GM23338 (cell line): Measurements from ENCODE around the gene ZNF697. TPM values are rescaled to one million over a fixed set of nuclear protein-coding genes. Genes with fewer than 3 reads are reported as not detected.
"Not testable (repeated sequence)": the region's sequence is repeated elsewhere in the genome, so short reads cannot be mapped to it uniquely, and the experiment has no call there.

Experiments
- ATAC-seq: fragments of 200-7000 bp; cut with Tn5 transposase; 3 replicates; pipeline ENCODE4 v1.9.1; 2020
- DNase-seq: peaks from one replicate; pipeline ENCODE4 v3.0.0-alpha.2; 2015; ENCODE audit warnings: low spot score
- H2AFZ ChIP-seq: fragments of 200-600 bp; sonication (generic); 2 replicates; pipeline ENCODE4 v1.8.0; 2016; ENCODE audit warnings: antibody characterized with exemption, mild to moderate bottlenecking, moderate library complexity
- H3F3A ChIP-seq: fragments of 200-600 bp; sonication (generic); replicated peaks from 2 replicates; pipeline ENCODE4 v1.8.0; 2017; ENCODE audit warnings: antibody characterized with exemption, mixed run types, low read depth
- H3K27ac ChIP-seq: fragments of 200-600 bp; sonication (generic); 2 replicates; pipeline ENCODE4 v1.6.1; 2016; ENCODE audit warnings: low read depth
- H3K27me3 ChIP-seq: fragments of 200-600 bp; sonication (generic); 2 replicates; pipeline ENCODE4 v1.8.0; 2016; ENCODE audit warnings: mild to moderate bottlenecking, mixed run types, moderate library complexity; ENCODE audit not compliant: insufficient read depth
- H3K36me3 ChIP-seq: fragments of 200-600 bp; sonication (generic); 2 replicates; pipeline ENCODE4 v1.8.0; 2016; ENCODE audit warnings: mild to moderate bottlenecking; ENCODE audit not compliant: insufficient read depth
- H3K4me1 ChIP-seq: fragments of 200-600 bp; sonication (generic); 2 replicates; pipeline ENCODE4 v1.8.0; 2016; ENCODE audit warnings: mild to moderate bottlenecking, moderate library complexity; ENCODE audit not compliant: insufficient read depth
- H3K4me2 ChIP-seq: fragments of 200-600 bp; sonication (generic); 2 replicates; pipeline ENCODE4 v1.7.1; 2017; ENCODE audit warnings: mixed run types
- H3K4me3 ChIP-seq: fragments of 200-600 bp; sonication (generic); 2 replicates; pipeline ENCODE4 v1.6.1; 2016; ENCODE audit warnings: mixed run types
- H3K79me2 ChIP-seq: fragments of 200-600 bp; sonication (generic); replicated peaks from 2 replicates; pipeline ENCODE4 v1.8.0; 2017; ENCODE audit warnings: mild to moderate bottlenecking; ENCODE audit not compliant: insufficient read depth
- H3K9me2 ChIP-seq: fragments of 200-600 bp; sonication (generic); 2 replicates; pipeline ENCODE4 v1.8.0; 2017; ENCODE audit not compliant: insufficient read depth
- H4K20me1 ChIP-seq: fragments of 200-600 bp; sonication (generic); replicated peaks from 2 replicates; pipeline ENCODE4 v1.8.0; 2017; ENCODE audit warnings: mild to moderate bottlenecking; ENCODE audit not compliant: insufficient read depth
- H3K27ac Mint-ChIP-seq: 2 replicates; pipeline ENCODE4 v1.8.0; 2020; ENCODE audit warnings: inconsistent platforms, mild to moderate bottlenecking, moderate library complexity, mixed read lengths
- H3K27me3 Mint-ChIP-seq: 3 replicates; pipeline ENCODE4 v1.8.0; 2022; ENCODE audit warnings: low read depth, mild to moderate bottlenecking, moderate library complexity, mixed read lengths, inconsistent platforms; ENCODE audit not compliant: insufficient read depth, poor library complexity
- H3K36me3 Mint-ChIP-seq: 3 replicates; pipeline ENCODE4 v1.8.0; 2021; ENCODE audit warnings: low read depth, mild to moderate bottlenecking, inconsistent platforms, moderate library complexity, mixed read lengths
- H3K4me1 Mint-ChIP-seq: 3 replicates; pipeline ENCODE4 v1.8.0; 2020; ENCODE audit warnings: mild to moderate bottlenecking, inconsistent platforms, mixed read lengths
- H3K4me3 Mint-ChIP-seq: 3 replicates; pipeline ENCODE4 v1.8.0; 2021; ENCODE audit warnings: moderate library complexity, mild to moderate bottlenecking, inconsistent platforms, mixed read lengths
- H3K9me3 Mint-ChIP-seq: 3 replicates; pipeline ENCODE4 v1.8.0; 2020; ENCODE audit warnings: moderate library complexity, mild to moderate bottlenecking, inconsistent platforms, mixed read lengths
- CREB1 ChIP-seq: fragments of 250-450 bp; sonication (Bioruptor Pico); IDR thresholded peaks from 2 replicates; pipeline ENCODE4 v1.5.0; 2020; ENCODE audit warnings: low read depth, mild to moderate bottlenecking, moderate library complexity
- CTCF ChIP-seq, 2 experiments: fragments of 200-600 bp in 1 of 2; sonication (generic) in 1 of 2; conservative IDR thresholded peaks; 2 replicates each; pipeline versions ENCODE4 v1.5.1 to v1.6.1; 2016 to 2017; ENCODE audit warnings: antibody characterized with exemption in 2 of 2, low read depth in 2 of 2, mild to moderate bottlenecking in 2 of 2, moderate library complexity in 1 of 2
- ETS1 ChIP-seq: IDR thresholded peaks from 2 replicates; pipeline ENCODE4 v1.6.1; 2016; ENCODE audit warnings: antibody characterized with exemption
- EZH2 ChIP-seq: fragments of 200-600 bp; sonication (generic); IDR thresholded peaks from one replicate; pipeline ENCODE4 v1.8.0; 2017; ENCODE audit warnings: antibody characterized with exemption, mild to moderate bottlenecking, low read depth; ENCODE audit not compliant: unreplicated experiment
- EZH2phosphoT487 ChIP-seq: fragments of 200-600 bp; sonication (generic); IDR thresholded peaks from one replicate; pipeline ENCODE4 v1.8.1; 2018; ENCODE audit warnings: antibody characterized with exemption; ENCODE audit not compliant: unreplicated experiment
- POLR2AphosphoS5 ChIP-seq: IDR thresholded peaks from 2 replicates; pipeline ENCODE4 v1.6.1; 2016; ENCODE audit warnings: antibody characterized with exemption, low read depth
- REST ChIP-seq: IDR thresholded peaks from one replicate; pipeline ENCODE4 v1.6.1; 2018; ENCODE audit warnings: antibody characterized with exemption; ENCODE audit not compliant: unreplicated experiment
- ZNF331 ChIP-seq: fragments of 250-450 bp; sonication (Bioruptor Pico); IDR thresholded peaks from 2 replicates; pipeline ENCODE4 v1.5.0; 2020; ENCODE audit warnings: low read depth, mild to moderate bottlenecking, moderate library complexity
- polyA plus RNA-seq: library from polyadenylated mRNA; unstranded; fragments of >200 nt; fragmentation: Nextera tagmentation; extraction: Ambion mirVana; gene quantifications from 2 replicates; pipeline ENCODE4 v1.2.1, GENCODE V29; 2016
- total RNA-seq: library from RNA; depleted of rRNA; stranded (reverse); fragments of >200 nt; shearing (Covaris generic); gene quantifications from 2 replicates; pipeline ENCODE4 v1.2.3, GENCODE V29; 2014

ZNF697 gene
- total and polyA plus RNA-seq, 2 experiments from 2014 or later = 5.4 to 32.0 TPM

DNA sequence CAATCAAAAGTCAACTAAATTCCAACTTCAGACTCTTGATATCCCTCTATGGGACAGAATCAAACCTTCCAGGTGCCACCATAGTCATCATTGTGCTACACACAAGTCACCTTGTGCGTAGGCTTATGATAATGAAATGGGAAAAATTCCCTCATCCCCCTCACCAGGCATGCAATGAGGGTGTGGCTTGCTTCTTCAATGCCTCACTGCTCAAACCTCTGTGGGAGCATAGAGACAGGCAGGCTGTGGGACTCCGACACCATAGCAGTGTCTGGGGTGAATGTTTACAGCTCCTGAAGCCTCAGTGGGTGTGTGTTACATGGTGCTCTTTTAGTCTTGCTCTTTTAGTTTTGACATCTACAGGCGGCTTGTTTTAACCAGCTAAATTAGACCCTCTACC is 42.4 kb downstream of the ZNF697 start (continued):
- TF ChIP-seq ETS1 (no peak), EZH2phosphoT487 (no peak), REST (no peak), POLR2AphosphoS5 (no peak)

GRCh38 chr1:119605080-119605479 is 43.0 kb downstream of the ZNF697 start:
- H3K36me3 Mint-ChIP-seq, H3K9me2 ChIP-seq, H3K27me3 ChIP-seq, H3F3A ChIP-seq, H3K79me2 ChIP-seq, H3K4me3 Mint-ChIP-seq, H3K27ac ChIP-seq, H3K4me3 ChIP-seq, ATAC-seq, H3K4me1 ChIP-seq, DNase-seq, H3K9me3 Mint-ChIP-seq, H4K20me1 ChIP-seq, H3K4me1 Mint-ChIP-seq, H3K4me2 ChIP-seq, H3K27ac Mint-ChIP-seq, H3K36me3 ChIP-seq, H2AFZ ChIP-seq, H3K27me3 Mint-ChIP-seq: not testable (repeated sequence)

DNA sequence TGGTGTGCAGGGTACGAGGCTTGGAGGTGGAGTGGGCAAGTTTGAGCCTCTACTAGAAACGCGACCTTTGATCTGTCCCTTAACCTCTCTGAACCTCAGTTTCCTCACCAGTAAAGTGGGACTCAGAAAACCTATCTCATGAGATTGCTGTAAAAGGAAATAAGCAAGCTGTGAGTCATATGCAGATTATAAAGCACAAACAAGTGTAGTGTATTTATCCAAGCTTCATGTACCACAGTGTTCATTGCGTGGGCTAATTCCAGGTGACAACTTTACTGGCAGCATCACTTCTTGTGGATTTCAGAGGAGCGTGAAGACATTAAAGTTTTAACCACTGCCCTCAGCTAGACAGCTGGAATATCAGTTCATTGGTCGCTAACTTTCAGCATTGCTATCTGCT is 44.4 kb downstream of the ZNF697 start:
- Histone ChIP-seq H3K27me3 (no peaks in the 10 kb centered on the region), H3K27ac (no peak overlapping the region), H3K36me3 (no peaks in the 10 kb centered on the region), H3K9me2 (no peaks in the 10 kb centered on the region), H3K4me1 (0 out of 2 replicates have a peak, but pooled peaks cover 5% of the 10 kb centered on the region), H3K4me3 (no peak overlapping the region), H3F3A (no peaks in the 10 kb centered on the region), H2AFZ (no peak overlapping the region), H3K79me2 (no peaks in the 10 kb centered on the region), H4K20me1 (no peaks in the 10 kb centered on the region), H3K4me2 (no peak overlapping the region)
- ATAC-seq = no peak
- H3K27me3 Mint-ChIP-seq = peaks cover 5% of the 10 kb centered on the region
- no peak overlapping the region for H3K27ac Mint-ChIP-seq
- no peak for DNase-seq
- H3K9me3 Mint-ChIP-seq = no peaks in the 10 kb centered on the region
- H3K36me3 Mint-ChIP-seq = no peaks in the 10 kb centered on the region
- no peak overlapping the region for H3K4me3 Mint-ChIP-seq
- H3K4me1 Mint-ChIP-seq = no peaks in the 10 kb centered on the region
- TF ChIP-seq POLR2AphosphoS5 = no peak
- TF ChIP-seq EZH2 = no peak
- TF ChIP-seq ZNF331 (CRISPR knock-in tag) = no peak
- no peak for TF ChIP-seq CTCF (conservative IDR thresholded peaks at IDR 0.05; ENCODE audit: low read depth in 2 of 2)
- TF ChIP-seq ETS1 = no peak
- TF ChIP-seq REST = no peak
- no peak for TF ChIP-seq CREB1 (CRISPR knock-in tag)
